GM21360 (cell line): ENCODE data around the gene SPTBN2.

Experiments used
- ATAC-seq: cut with Tn5 transposase; IDR thresholded peaks from one replicate; pipeline ENCODE4 v1.9.1; 2021; ENCODE audit warnings: mild to moderate bottlenecking, moderate library complexity; ENCODE audit not compliant: unreplicated experiment

The SPTBN2 gene

DNA sequence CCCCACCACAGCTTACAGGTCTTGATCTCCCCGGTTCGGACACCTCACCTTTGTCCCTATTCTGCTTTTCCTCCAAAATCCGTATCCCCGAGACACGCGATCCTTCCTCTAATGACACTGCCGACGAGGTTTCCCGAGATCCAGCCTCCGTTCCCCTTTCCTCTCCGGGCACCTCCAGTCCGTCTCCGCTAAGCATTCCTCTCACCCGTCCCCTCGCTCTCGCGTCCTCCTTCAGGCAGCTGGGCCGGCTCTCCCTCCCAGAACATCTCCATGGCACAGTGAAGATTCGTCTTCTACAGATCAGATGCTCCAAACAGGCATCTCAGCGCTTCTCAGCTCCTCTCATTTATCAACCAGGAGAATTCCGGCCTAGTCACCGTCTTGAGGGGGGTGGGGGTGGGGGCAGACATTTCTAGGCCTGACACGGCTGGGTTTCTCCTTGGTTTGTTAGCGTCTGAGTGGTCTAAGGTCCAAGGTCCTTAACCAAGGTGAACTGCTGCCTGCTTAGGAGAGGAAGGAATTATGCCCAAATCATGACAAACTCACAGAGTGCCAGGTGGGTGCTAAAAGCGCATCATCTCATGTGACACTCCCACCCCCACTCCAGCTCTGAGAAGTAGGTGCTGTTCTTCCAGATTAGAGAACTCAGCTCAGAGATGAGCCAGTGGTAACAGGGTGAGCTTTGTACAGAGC, at the start of gene SPTBN2:
SPTBN2 (minus strand) TSS at position 524 of the 693 bp plus-strand sequence. CDS start 7,976 bp downstream, outside the sequence.
- ATAC-seq = no peak

DNA sequence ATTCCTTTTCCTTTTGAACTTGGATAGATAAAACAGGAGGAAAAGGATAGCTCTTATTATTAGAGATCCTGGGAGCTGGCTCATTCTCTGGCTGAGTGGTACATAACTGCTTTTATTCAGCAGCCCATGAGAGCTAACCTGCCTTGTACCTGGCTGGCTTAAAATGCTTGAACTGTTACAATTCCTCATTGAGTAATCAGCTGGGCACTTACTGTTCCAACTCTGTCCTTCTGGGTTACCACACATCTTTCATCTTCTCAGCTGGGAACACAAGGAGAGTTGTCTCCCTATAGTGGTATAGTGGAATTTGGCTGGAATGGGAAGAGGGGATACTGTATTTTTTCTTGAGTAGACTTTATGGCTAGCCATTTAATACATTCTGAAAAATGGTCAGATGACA, 39.8 kb upstream of the SPTBN2 start:
- no peak for ATAC-seq

DNA sequence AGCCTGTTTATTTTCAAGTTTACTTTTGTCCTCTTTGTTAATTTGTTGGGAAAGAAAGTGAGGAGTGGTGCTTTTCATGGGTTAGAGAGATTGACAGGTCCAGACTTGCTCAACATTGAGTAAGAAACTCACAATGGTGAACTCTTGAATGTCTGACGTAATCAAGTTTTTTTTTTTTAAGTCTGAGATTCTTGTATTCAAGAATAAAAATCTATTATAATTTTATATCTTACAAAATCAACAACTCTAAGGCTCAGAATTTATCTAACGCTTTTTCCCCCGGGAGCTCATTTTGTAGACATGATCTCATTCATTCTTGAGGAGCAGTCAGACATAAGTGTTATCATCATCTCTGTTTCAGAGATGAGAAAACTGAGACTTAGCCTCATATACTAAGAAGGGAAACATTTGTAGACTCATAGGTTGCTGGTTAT, 39.1 kb upstream of the SPTBN2 start:
- no peak for ATAC-seq

DNA sequence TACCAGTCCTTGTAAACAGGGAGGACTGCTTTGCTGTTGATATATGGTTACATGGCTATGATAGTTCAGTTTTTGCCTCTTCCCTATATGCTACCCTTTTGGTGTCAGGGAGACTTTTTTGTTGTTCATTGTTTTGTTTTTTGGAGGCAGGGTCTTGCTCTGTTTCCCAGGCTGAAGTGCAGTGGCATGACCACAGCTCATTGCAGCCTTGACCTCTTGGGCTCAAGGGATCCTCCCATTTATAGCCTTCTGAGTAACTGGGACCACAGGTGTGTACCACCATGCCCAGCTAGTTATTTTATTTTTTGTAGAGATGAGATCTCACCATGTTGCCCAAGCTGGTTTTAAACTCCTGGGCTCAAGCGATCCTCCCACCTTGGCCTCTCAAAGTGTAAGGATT, 38.6 kb upstream of the SPTBN2 start:
- no peak for ATAC-seq

DNA sequence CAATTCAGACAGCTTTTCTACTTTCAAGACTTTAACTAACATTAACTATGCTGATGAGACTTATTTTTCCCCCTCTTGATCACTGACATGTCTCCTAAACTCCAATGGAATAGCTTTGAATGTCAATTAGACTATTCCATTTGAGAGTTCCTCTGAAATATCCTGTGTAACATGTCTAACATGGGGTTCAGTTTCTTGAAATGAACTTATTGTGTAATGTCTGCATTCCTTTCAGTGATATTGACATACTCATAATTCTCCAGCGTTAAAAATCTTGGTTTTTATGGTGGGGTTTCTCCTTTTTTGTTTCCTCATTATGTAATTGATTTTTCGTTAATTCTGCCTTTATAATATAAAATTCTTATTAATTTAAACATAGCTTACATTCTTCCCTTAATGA, 37.7 kb upstream of the SPTBN2 start:
- ATAC-seq = no peak

DNA sequence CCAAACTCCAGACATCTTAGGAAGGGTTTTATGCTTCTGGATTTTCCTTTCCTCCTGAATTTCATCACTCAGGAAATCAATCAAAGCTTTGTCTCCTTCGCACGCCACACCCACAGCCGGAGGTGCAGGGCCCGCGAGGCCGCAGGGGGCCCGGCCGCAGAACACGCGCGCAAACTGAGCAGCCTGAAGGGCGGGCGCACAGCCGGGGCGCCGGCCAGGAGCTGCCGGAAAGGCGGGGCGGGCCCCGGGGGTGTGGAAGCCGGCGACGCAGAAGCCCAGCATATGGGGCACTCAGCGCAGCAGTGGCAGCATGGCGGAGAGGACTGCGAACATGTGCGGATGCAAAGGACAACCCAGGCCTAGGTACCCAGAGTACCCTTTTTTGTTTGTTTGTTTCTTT, 33.1 kb upstream of the SPTBN2 start:
- ATAC-seq = no peak

DNA sequence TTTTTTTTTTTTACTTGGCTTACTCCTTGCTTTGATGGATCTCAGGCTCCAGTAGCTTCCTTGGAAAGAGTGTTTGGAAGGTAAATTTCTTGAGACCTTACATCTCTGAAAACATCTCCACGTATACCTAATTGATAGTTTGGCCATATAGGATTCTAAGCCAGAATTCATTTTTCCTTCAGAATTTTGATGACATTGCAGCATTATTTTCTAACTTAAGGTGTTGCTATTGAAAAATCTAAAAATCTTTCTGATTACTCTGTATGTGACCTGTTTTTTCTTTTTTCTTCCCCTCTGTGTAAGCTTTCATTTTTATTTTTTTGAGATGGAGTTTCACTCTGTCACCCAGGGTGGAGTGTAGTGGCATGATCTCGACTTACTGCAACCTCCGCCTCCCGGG, 23.1 kb upstream of the SPTBN2 start:
- ATAC-seq = no peak

DNA sequence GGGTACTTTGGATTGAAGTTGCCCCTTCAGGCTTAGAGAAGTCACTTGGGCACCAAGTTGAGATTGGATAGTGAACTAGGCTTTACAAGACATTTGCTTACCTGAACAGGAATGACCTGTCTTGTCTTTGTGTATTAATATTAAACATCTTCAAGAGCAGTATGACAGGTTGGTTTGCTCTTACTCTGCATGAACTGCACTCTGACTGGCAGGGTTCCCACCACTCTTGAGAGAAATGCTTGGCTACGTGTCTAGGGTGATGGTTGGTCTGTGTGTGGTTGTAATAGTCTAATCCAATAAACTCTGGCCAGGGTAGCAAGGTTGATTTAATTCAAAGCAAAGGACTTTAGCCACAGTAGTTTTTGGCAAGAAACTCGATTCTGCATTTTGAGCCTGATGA, 20.1 kb upstream of the SPTBN2 start:
- no peak for ATAC-seq

DNA sequence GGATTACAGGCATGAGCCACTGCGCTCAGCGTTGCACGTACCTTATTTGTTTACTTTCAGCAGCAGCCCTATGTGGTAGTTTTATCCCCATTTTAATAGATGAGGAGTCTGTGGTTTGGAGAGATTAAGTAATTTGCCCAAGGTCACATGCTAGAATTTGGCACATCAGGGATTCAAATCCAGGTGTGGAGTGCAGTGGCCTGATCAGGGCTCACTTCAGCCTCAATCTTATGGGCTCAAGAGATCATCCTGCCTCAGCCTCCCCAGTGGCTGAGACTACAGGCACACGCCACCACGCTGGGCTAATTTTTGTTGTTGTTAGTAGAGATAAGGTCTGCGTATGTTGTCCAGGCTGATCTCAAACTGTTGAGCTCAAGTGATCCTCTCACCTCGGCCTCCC, 18.5 kb upstream of the SPTBN2 start:
- ATAC-seq = no peak

DNA sequence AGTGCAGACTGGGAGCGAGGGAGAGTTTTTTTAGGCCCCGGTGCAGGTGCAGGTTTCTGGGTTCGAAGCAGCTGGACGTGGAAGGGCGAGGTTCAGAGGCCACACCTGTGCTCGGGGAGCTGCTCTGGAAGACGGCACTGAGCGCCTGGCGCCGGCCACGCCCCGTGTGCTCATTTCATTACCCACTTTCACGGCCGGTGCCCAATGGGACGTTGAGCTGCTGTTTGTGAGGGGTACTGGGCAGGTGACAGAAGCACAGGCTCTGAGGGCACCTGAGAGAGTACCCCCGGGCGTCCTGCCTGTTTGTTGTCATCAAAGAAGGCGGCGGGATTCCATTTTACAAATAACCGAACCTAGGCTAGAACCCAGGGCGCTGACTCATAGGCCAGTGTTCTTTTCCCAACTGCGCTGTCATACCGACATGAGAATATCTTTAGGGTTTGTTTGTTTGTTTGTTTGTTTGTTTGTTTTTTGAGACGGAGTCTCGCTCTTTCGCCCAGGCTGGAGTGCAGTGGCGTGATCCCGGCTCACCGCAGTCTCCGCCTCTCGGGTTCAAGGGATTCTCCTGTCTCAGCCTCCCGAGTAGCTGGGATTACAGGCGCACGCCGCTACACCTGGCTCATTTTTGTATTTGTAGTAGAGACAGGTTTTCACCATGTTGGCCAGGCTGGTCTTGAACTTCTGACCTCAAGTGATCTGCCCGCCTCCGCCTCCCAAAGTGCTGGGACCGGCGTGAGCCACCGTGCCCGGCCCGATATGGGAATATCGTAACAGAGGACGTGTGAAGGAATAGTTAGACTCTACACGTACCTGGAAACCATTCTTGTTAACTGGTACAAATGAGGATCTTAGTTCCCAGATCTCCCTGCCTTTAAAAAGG, 16.6 kb upstream of the SPTBN2 start:
- peak; percentile 33 for ATAC-seq

DNA sequence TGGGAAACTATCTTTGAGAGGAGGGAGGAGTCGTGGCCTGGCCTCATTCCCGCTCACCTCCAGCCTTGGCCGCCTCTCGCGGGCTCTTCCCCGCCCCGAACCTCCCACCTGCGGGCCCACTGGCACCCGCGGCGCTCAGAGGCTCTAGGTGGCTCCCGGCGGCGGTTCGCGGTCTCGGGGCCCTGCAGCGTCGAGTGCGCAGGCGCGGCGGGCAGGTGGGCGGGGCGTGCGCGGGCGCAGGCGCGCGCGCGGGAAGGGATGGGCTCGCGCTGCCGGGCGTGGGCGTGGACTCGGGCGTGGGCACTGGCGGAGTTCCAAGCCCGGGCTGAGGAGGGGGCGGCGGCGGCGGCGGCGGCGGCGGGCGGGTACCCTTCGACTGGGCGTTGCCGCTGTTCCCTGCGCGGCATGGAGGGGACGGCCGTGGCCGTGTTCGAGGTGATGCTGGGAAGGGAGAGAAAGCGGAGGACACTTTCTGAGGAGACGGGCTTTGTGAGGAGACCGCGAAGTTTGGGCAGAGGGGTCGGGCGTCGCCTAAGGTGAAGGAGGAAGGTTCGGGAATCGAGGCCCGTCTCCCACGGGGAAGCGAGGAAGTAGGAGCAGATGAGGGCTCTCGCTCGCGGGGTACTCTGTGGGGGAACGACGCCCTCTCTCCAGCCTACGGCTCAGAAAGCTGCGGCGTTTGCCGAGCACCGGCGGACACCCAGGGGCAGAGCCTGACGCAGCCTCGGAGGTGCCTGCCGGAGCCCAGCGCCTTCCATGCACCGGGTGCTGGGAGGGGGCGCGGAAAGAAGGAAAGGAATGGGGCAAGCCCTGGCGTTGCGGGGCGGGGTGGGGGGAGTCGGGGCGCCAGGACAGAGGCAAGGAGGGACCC, 15.7 kb upstream of the SPTBN2 start:
- ATAC-seq = peak; percentile 80

DNA sequence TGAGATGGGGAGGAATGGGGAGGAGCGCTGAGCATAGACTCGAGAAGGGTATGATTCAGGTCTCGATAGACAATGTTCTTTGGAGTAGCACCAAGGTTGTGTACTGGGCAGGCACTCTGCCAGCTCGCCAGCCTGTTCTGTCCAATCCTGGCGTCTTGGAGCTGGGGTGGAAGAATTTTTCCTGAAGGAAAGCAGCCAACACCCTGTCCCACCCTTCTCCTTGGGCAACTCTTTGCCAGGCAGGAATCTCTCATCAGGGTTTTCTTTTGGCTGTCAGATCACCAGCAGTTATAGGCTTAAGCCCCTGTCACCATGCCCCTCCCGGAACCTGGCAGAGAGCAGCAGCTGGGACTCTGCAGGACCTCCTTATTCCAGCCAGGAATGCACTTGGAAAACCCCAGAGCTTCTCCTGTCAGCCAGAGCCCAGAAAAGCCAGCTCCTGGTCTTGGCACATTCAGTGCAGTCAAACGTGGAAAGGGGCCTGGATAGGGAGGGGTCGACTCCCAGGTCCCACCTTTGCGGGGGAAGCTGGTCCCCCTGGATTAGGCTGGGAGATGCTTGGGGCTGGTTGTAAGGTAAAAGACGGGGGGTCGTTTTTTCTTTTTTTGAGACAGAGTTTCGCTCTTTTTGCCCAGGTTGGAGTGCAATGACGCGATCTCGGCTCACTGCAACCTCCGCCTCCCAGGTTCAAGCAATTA, 14.4 kb upstream of the SPTBN2 start:
- no peak for ATAC-seq

DNA sequence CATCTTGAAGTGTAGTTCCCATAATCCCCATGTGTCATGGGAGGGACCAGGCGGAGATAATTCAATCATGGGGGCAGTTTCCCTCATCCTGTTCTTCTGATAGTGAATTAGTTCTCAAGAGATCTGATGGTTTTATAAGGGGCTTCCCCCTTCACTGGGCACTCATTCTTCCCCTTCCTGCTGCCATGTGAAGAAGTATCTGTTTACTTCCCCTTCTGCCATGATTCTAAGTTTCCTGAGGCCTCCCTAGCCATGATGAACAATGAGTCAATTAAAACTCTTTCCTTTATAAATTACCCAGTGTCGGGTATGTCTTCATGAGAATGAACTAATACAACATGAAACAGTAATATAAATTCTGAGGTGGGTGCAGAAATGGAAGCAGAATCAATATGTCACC, 12.1 kb upstream of the SPTBN2 start:
- no peak for ATAC-seq

DNA sequence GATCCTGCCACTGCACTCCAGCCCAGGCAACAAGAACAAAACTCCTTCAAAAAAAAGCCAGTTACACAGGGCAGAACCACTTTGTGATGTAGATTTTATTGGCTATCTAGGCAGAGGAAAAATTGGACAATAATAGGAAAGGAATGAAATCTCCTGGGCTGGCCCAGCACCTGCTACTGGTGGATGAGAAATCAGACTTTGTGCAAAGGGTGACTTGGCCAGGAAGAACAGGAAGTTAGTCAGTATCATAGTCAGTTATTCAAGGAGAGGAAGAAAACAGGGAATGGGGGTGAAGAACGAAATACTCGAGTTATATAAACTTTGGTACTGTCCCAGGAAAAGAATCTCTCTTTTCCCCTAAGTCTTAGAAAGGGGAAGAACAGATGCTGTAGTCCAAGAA, 11.0 kb upstream of the SPTBN2 start:
- ATAC-seq = no peak

DNA sequence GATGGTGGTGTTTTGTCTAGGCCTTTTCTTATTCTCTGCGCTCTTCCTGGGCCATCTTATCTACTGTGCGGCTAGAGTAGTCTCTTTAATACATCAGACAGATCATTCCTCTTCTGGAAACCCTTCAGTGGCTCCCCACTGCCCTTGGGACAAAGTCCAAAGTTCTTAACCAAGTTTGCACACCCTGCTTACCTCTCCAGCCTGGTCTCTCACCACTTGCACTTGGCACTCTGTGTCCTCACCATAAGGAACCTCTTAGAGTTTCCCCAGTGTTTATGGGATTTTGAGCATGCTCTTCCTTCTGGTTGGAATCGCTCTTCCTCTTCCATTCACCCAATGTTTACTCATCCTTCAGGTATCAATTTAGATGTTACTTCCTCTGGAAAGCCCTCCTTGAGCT, 5.2 kb upstream of the SPTBN2 start:
- ATAC-seq = no peak

DNA sequence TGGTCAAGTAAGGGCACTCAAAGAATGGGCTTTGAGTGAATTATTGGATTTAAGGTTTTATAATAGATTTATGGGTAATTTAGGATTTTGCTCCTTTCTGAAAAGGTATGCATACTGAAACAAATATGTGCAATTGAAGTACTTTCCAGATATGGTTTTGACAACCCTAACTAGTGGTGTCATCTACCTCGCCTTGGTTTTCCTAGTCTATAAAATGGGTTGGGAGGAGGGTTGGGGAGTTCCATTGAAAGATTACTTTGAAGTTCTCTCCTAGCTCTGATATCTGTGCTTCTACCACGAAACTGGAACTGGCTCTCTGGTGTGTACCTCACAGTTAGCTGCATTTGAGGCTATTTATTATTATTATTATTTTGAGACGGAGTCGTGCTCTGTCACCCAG, 431 bp upstream of the SPTBN2 start:
- ATAC-seq = no peak

DNA sequence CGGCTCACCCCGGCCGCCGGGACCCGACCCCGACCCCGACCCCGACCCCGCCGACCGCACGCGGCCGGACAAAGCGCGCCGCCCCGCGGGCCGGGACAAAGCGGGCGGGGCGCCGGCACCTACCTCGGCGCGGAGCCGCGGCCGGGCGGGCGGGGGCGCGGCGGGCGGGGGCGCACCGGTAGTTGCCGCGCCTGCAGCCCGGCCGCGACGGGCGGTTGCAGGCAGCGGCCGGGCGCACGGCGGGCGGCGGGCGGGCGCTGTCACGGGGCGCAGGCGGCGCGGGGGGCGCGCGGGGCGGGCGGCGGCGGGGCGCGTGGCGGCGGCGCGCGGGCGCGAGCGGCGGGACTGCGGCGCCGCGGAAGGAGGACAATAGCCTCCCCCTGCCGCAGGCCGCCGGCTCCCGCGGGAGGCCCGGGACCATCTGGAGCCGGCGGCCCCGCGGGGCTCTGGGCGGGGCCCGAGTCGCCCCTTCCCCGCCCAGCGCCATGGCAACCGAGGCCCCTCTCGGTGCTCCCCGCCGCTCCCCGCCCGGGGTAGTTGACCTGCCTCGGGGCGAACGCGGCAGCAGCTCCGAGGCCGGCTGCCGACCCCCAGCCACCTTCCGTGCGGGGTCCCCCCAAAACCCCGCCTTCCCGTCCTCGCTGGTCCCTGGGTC, 851 bp downstream of the SPTBN2 start:
- no peak for ATAC-seq

DNA sequence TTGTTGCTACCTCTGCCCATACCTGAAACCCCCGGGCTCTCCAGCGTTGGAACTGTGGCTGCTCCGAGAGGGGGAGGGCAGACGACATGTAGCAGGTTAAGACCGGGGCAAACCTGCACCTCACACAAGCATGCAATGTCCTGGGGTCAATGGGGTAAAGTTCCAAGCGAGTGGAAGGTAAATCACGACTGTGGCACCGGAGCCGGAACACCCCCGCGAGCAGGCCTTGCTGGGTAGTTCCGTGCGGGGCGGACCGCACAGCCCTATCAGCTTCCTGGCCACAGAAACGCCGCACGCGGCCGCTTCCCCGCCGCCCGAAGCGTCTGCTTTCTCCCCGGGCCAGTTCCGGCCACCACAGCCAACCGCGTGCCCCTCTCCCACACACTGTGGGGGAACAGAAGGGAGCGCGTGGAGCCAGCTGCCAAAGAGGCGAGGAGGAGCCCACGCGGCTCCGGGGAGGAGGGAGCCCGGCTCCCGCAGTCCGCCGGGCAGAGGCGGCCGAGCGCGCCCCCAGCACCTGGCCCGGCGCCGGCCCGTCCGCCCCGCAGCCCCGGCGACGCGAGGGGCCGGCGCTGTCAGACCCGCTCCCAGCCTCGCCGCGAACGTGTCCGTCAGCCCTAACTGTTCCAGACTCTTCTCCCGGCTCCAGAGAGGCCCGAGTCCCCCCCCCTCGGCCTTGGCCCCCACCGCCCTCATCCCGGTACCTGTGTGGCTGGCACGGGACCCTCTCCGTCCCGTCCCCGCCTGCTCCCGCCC, 1.6 kb downstream of the SPTBN2 start:
- no peak for ATAC-seq

DNA sequence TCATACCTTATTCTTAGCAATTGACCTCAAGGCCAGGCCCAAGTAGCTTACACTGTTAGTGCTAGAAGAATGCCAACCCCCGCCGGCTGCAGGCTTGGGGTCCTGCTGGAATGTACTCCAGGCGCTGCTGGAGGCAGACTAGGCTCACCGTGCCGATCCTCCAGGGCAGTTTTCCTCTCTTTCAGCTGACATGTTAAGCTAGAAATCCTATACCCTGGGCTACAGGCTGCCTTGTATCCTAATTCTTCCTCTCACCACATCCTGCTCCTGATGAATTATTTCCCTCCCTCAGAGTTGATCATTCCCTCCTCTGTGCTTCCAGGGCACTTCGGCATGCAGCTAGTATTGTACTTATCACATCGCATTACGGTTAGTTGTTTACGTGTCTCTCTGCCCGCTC, 3.4 kb downstream of the SPTBN2 start:
- ATAC-seq = no peak

DNA sequence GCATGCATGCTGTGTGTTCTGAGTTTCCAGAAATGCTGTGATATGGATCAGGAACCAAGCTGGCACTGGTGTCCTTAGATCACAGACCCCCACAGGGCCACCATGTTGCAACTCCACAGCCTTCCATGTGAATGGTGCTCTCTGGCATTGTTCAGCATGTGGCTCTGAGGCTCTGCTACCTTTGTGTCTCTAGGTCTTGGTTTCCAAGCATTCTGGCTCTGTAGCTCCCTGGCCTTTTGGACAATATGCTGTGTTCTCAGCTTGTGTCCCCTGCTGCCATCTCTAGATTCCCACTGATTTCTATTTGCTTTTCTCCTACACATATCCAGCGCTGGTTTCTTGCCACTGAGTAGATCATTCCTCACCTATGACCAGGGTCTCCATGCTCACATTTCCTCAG, 3.9 kb downstream of the SPTBN2 start:
- no peak for ATAC-seq
